GM12875 (cell line): ENCODE data around the gene POLN.

Experiments used
- H3K4me3 ChIP-seq: one replicate; pipeline ENCODE4 v1.5.1; 2011; ENCODE audit warnings: low read depth, low read length, control low read depth
- CTCF ChIP-seq: IDR thresholded peaks from 2 replicates; pipeline ENCODE4 v1.5.1; 2011; ENCODE audit warnings: low read depth, mild to moderate bottlenecking, control low read depth, inconsistent platforms, low read length, moderate library complexity, borderline replicate concordance; ENCODE audit not compliant: insufficient read depth

The POLN gene

DNA sequence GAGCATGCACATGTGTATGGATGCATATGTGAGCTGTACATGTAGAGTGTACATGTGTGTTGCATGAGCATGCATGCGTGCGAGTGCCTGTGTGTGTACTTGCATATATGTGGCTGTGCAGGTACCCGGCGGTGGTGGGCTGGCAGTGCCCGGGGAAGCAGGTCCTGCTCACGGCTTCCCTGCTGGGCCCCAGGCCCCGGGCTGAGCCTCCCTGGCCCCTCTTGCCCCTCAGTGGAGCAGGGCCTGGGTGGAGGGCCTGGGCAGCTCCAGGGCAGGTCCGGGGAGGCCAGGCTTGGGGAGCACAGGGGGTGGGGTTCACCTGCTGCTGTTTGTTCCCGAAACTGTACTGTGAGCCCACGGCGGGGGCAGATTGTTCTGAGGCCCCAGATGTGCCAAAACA is 173.4 kb downstream of the POLN start:
- no peak overlapping the region for H3K4me3 ChIP-seq
- TF ChIP-seq CTCF: no peak

GRCh38 chr4:2068198-2068470 is 173.8 kb downstream of the POLN start:
- H3K4me3 ChIP-seq: no peak overlapping the region
- TF ChIP-seq CTCF: no peak

- H3K4me3 ChIP-seq: no peak overlapping the region
- TF ChIP-seq CTCF: no peak
Measured at GRCh38 chr4:2067446-2068197, 174.3 kb downstream of the POLN start.

DNA sequence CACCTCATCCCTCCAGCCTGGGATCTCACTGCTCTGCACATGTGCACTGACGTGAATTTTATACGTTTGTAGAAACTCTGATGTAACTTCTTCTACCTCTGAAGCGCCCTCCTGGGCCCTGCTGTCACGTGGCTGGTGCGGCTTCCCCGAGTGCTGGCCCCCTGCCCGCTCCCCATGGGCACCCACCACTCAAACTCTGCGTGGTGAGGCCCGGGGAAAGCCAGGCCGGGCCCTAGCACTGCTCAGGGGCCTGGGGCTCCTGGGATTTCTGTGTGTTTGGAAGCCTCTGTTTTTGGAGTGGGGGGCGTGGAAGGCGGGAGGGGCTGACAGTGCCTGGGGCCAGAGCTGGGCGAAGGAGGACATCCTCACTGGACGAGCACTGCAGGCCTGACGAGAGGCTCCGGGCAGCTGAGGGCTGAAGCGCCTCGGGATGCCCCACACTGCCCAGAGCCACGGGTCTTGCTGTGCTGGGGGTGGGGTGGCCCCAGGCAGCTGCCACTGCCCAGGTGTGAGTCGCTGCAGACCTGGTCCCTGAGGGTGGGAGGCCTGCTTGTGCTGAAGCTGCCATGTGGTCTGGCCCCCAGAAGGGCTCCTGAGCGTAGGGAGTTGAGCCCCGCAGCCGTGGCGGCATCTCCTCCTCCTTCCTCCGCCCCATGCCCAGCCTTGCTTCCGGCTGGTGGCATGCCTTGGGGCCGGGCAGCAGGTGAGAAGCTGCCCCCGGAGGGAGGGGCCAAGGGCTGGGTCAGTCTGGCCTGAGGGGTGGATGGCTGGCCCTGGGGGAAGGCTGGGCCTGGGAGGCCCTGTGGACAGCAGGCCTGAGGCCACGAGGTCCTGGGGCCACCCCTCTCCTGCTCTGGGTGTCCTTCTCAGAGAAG is 175.1 kb downstream of the POLN start:
- TF ChIP-seq CTCF: no peak
- no peak overlapping the region for H3K4me3 ChIP-seq

DNA sequence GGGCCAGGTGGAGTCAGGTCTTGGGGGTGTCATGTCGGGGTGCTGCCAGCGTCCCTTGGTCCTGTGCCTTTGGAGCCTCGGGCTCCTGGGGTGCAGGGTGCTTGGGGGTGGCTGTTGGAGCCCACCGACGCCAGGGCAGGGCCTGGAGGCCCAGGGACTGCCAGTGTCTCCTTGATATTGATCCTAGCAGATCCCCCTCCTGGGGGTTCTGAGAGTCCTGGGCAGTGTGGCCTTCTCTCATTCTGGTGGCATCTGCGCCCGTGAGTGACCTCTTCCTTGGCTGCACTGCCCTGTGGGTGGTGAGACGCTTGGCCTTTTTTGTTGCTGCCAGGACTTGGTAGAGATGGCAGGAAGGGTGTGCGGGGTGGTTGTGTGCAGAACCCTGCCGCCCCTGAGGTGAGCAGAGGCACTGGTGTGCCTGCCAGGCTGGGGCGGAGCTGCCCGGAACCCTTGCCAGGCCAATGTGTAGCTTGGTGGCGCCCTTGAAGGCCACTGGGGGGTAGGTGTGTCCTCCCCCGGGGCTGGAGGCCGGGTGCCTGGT is 175.8 kb downstream of the POLN start:
- H3K4me3 ChIP-seq: no peak overlapping the region
- TF ChIP-seq CTCF: no peak

DNA sequence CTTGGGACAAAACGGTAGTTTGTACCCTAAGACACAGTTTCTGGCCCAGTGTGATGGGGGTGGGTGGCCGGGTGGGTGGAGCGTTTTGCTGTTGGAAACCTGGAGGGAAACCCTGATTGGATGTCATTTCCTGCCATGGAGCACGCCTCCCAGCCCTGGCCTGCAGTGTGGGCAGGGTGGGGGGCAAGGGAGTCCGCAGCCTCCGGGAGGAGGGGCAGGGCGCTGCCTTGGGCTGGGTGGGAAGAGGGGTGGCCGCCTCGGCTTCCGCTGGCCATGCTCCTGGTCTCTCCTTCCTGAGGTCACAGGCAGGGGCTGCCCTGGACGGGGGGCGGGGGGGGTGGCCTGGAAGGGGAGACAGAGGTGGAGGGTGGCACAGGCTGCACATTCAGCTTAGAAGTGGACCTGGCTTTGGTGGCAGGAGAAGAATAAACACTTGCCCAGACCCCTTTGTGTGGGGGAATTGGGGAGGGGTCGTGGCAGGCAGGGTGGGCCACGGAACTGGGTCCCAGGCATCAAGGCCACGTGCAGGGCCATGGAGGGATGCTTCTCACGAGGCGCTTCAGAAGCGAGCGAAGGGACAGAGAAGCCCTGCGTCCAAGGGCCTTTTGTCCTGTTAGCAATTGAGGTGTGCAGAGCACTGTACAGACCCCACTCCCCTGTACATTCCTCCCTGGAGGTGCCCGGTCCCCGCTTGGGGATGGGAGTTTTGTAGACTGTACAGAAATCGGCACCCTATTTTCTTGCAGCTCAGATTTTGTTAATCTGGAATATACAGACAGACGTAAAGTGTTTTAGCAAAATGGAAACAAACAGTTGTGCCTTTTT is 176.6 kb downstream of the POLN start:
- H3K4me3 ChIP-seq: no peak overlapping the region

More for the DNA sequence above, 176.6 kb downstream of the POLN start:
- no peak for TF ChIP-seq CTCF
